HepG2 (cell line): Measurements from ENCODE around the gene NRP1.

ENCODE experiments used
- HNF4G ChIP-seq, 2 experiments: sonication (generic) in 1 of 2; formaldehyde crosslinking in 1 of 2; IDR thresholded peaks; 2 replicates each; pipeline versions ENCODE4 v1.4.0 to v1.6.1; 2011 to 2020; ENCODE audit warnings: borderline replicate concordance in 2 of 2, low read depth in 2 of 2, mild to moderate bottlenecking in 2 of 2, low read length in 1 of 2, missing genetic modification reagents in 1 of 2, moderate library complexity in 1 of 2
- NBN ChIP-seq: fragments of 450-650 bp; conservative IDR thresholded peaks from 2 replicates; pipeline ENCODE4 v1.6.1; 2017
- ZNF598 ChIP-seq: sonication (generic); formaldehyde crosslinking; IDR thresholded peaks from 2 replicates; pipeline ENCODE4 v1.5.1; 2020; ENCODE audit warnings: mild to moderate bottlenecking, missing genetic modification reagents, borderline replicate concordance
- TF ChIP-seq, protein P1 (sequence below): sonication (generic); formaldehyde crosslinking; IDR thresholded peaks from 2 replicates; pipeline ENCODE4 v1.5.0; 2020; ENCODE audit warnings: missing genetic modification reagents, mild to moderate bottlenecking, borderline replicate concordance
- TF ChIP-seq, protein P2 (sequence below): sonication (generic); formaldehyde crosslinking; IDR thresholded peaks from 2 replicates; pipeline ENCODE4 v1.4.0; 2020; ENCODE audit warnings: missing genetic modification reagents

DNA sequence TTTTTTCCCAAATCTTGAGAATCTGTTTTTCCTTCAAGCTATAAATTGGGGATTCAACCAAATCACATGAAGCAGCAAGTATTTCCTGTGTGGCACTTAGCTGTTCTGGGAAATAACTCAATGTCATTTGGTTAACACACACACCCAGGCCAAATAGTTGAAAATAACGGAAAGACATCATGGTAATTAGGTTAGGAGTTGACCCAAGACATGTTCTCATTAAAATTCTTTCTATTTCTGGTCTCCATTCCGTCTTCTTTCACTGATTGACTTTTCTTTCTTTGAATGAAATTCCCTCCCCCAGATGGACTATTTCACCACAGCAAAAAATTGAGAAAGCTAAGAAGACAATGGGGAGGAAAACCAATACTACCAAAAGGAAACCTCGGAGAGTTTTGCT lies 30.5 kb downstream of the NRP1 start:
- TF ChIP-seq HNF4G (IDR thresholded peaks at IDR 0.05; ENCODE audit: borderline replicate concordance, low read depth, low read length) (no peak), HNF4G (CRISPR knock-in tag; IDR thresholded peaks at IDR 0.05; ENCODE audit: borderline replicate concordance, low read depth) (no peak), NBN (no peak), ZNF598 (no peak)
- TF ChIP-seq, protein P1, sequence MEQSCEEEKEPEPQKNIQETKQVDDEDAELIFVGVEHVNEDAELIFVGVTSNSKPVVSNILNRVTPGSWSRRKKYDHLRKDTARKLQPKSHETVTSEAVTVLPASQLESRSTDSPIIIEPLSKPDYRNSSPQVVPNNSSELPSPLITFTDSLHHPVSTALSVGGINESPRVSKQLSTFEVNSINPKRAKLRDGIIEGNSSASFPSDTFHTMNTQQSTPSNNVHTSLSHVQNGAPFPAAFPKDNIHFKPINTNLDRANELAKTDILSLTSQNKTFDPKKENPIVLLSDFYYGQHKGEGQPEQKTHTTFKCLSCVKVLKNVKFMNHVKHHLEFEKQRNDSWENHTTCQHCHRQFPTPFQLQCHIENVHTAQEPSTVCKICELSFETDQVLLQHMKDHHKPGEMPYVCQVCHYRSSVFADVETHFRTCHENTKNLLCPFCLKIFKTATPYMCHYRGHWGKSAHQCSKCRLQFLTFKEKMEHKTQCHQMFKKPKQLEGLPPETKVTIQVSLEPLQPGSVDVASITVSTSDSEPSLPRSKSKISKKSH = no peak
- TF ChIP-seq, protein P2, sequence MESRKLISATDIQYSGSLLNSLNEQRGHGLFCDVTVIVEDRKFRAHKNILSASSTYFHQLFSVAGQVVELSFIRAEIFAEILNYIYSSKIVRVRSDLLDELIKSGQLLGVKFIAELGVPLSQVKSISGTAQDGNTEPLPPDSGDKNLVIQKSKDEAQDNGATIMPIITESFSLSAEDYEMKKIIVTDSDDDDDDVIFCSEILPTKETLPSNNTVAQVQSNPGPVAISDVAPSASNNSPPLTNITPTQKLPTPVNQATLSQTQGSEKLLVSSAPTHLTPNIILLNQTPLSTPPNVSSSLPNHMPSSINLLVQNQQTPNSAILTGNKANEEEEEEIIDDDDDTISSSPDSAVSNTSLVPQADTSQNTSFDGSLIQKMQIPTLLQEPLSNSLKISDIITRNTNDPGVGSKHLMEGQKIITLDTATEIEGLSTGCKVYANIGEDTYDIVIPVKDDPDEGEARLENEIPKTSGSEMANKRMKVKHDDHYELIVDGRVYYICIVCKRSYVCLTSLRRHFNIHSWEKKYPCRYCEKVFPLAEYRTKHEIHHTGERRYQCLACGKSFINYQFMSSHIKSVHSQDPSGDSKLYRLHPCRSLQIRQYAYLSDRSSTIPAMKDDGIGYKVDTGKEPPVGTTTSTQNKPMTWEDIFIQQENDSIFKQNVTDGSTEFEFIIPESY (CRISPR knock-in tag) = no peak
